ENCODE results near the gene PDCL2. TPM values are rescaled to one million over a fixed set of nuclear protein-coding genes. Genes with fewer than 3 reads are reported as not detected.

Gene PDCL2
- total and polyA plus RNA-seq, 9 of the 15 experiments (the other 6 are each of a cell fraction or from before 2014, with no cell fraction given) = 0.62 to 2.5 (median 1.2) TPM

DNA sequence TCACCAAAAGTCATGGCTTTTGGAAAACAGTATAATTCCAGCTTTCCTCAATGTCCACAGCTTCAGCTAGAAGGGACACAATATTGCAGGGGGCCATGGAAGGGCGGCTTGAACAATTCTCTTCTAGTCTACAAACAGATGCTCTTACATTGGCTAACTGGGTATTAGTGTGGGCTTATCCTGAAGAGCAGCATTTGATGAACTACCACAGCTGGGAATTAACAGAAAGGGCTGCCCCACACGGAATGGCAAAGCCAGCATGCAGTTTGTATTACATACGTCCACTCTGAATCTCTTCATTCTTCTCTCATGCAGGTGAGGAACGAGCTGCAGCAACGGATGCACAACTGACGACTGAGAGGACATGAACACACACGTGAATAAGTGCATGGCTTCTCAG is 13.0 kb upstream of the PDCL2 start:
- no peaks in the 10 kb centered on the region for H3K27me3 ChIP-seq (ENCODE audit: control insufficient read depth in 2 of 2, insufficient read depth in 2 of 2, low read length in 2 of 2)
- no peak for DNase-seq (ENCODE audit: extremely low read depth in 1 of 4, low spot score in 3 of 4)
- no peak for FAIRE-seq
- ATAC-seq = no peak
- in situ Hi-C loops (cut with MboI) = loop anchor here (10.0 kb wide), 1 partner anchor 130 kb away; no protein-coding TSS in a partner anchor
- CTCF ChIA-PET (ENCODE audit: low intra/inter-chr PET ratio) = no interaction called here
- H4K20me1 ChIP-seq (replicated peaks; ENCODE audit: control insufficient read depth, insufficient read depth, low read length) = no peaks in the 10 kb centered on the region
- no TSS peak for BruUV-seq (replicated peaks)
- H3K9me1 ChIP-seq (ENCODE audit: control insufficient read depth, insufficient read depth, low read length) = no peaks in the 10 kb centered on the region
- no peak overlapping the region; the same call in 2 of the 3 replicates for H3K27ac ChIP-seq (ENCODE audit: extremely low read depth, low read depth, low read length)
- no peak overlapping the region for H3K9ac ChIP-seq (ENCODE audit: insufficient read depth in 1 of 2, low read depth in 2 of 2, low read length in 2 of 2)
- 82% methylated on average over 7 of the region's 7 CpGs for WGBS (ENCODE audit: insufficient coverage, low coverage, missing lambda C conversion rate)
- intact Hi-C loops (cut with micrococcal nuclease) = no loop called here
- POLR2A ChIA-PET = no interaction called here
- H3K4me1 ChIP-seq (replicated peaks in 1 of 2; ENCODE audit: control insufficient read depth in 2 of 2, insufficient read depth in 2 of 2, low read length in 2 of 2) = no peaks in the 10 kb centered on the region; a peak in 2 of 5 replicates
- no peak overlapping the region for H3K4me2 ChIP-seq (ENCODE audit: insufficient read depth, low read length)
- TF ChIP-seq NEUROD1 (IDR thresholded peaks at IDR 0.05; ENCODE audit: borderline replicate concordance, low read depth, low read length, partially characterized antibody) = no peak
- no peak for TF ChIP-seq HEY1 (CRISPR knock-in tag; IDR thresholded peaks at IDR 0.05; ENCODE audit: borderline replicate concordance)
- TF ChIP-seq, protein P1, sequence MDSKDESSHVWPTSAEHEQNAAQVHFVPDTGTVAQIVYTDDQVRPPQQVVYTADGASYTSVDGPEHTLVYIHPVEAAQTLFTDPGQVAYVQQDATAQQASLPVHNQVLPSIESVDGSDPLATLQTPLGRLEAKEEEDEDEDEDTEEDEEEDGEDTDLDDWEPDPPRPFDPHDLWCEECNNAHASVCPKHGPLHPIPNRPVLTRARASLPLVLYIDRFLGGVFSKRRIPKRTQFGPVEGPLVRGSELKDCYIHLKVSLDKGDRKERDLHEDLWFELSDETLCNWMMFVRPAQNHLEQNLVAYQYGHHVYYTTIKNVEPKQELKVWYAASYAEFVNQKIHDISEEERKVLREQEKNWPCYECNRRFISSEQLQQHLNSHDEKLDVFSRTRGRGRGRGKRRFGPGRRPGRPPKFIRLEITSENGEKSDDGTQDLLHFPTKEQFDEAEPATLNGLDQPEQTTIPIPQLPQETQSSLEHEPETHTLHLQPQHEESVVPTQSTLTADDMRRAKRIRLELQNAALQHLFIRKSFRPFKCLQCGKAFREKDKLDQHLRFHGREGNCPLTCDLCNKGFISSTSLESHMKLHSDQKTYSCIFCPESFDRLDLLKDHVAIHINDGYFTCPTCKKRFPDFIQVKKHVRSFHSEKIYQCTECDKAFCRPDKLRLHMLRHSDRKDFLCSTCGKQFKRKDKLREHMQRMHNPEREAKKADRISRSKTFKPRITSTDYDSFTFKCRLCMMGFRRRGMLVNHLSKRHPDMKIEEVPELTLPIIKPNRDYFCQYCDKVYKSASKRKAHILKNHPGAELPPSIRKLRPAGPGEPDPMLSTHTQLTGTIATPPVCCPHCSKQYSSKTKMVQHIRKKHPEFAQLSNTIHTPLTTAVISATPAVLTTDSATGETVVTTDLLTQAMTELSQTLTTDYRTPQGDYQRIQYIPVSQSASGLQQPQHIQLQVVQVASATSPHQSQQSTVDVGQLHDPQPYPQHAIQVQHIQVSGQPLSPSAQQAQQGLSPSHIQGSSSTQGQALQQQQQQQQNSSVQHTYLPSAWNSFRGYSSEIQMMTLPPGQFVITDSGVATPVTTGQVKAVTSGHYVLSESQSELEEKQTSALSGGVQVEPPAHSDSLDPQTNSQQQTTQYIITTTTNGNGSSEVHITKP (IDR thresholded peaks at IDR 0.05; ENCODE audit: partially characterized antibody) = no peak
- TF ChIP-seq, protein P2, sequence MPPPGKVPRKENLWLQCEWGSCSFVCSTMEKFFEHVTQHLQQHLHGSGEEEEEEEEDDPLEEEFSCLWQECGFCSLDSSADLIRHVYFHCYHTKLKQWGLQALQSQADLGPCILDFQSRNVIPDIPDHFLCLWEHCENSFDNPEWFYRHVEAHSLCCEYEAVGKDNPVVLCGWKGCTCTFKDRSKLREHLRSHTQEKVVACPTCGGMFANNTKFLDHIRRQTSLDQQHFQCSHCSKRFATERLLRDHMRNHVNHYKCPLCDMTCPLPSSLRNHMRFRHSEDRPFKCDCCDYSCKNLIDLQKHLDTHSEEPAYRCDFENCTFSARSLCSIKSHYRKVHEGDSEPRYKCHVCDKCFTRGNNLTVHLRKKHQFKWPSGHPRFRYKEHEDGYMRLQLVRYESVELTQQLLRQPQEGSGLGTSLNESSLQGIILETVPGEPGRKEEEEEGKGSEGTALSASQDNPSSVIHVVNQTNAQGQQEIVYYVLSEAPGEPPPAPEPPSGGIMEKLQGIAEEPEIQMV (tag; conservative IDR thresholded peaks at IDR 0.05; ENCODE audit: low read depth) = no peak
- TF ChIP-seq CHD1 (IDR thresholded peaks at IDR 0.05; ENCODE audit: low read length) = no peak
- TF ChIP-seq GTF2E2 (tag; IDR thresholded peaks at IDR 0.05) = no peak
- no peak for TF ChIP-seq GATA2 (CRISPR knock-in tag; IDR thresholded peaks at IDR 0.05)
- no peak for TF ChIP-seq ATF7 (IDR thresholded peaks at IDR 0.05)
- TF ChIP-seq, protein P3, sequence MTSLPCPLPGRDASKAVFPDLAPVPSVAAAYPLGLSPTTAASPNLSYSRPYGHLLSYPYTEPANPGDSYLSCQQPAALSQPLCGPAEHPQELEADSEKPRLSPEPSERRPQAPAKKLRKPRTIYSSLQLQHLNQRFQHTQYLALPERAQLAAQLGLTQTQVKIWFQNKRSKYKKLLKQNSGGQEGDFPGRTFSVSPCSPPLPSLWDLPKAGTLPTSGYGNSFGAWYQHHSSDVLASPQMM (CRISPR knock-in tag; IDR thresholded peaks at IDR 0.05) = no peak
- TF ChIP-seq HNRNPH1 (optimal IDR thresholded peaks at IDR 0.05; ENCODE audit: low read depth, low read length) = no peak
- no peak overlapping the region for H2AFZ ChIP-seq (ENCODE audit: low read depth, low read length)
- H3K4me3 ChIP-seq = no peak overlapping the region
- H3K36me3 ChIP-seq (ENCODE audit: control insufficient read depth, insufficient read depth, low read length) = peaks cover 90% of the 10 kb centered on the region
- no peaks in the 10 kb centered on the region for H3K9me3 ChIP-seq (replicated peaks; ENCODE audit: control insufficient read depth, insufficient read depth, low read depth, low read length)
- peaks cover 24% of the 10 kb centered on the region for H3K79me2 ChIP-seq (ENCODE audit: control insufficient read depth, insufficient read depth, low read length)

All from K562 (cell line).